SK-N-MC (cell line): ENCODE results near the gene SH2D1B.

Source experiments
- DNase-seq: peaks from one replicate; pipeline ENCODE4 v3.0.0-alpha.2; 2011; ENCODE audit warnings: low read depth, low spot score
- H3K27ac ChIP-seq: fragments of 200-600 bp; sonication (generic); 2 replicates; pipeline ENCODE4 v1.5.1; 2016; ENCODE audit warnings: mixed run types
- H3K36me3 ChIP-seq: fragments of 200-600 bp; sonication (generic); 2 replicates; pipeline ENCODE4 v1.6.1; 2017; ENCODE audit warnings: antibody characterized with exemption, low read length, mixed read lengths; ENCODE audit not compliant: insufficient read depth
- H3K4me3 ChIP-seq: fragments of 200-600 bp; sonication (generic); 2 replicates; pipeline ENCODE4 v1.5.1; 2016
- H3K9ac ChIP-seq: fragments of 200-600 bp; sonication (generic); 2 replicates; pipeline ENCODE4 v1.8.0; 2017; ENCODE audit warnings: mixed run types, mixed read lengths; ENCODE audit not compliant: insufficient read length
- H3K9me3 ChIP-seq: fragments of 200-600 bp; sonication (generic); 2 replicates; pipeline ENCODE4 v1.6.1; 2017; ENCODE audit warnings: low read depth, mild to moderate bottlenecking, antibody characterized with exemption, low read length, moderate library complexity, mixed read lengths
- EZH2 ChIP-seq: fragments of 200-600 bp; sonication (generic); IDR thresholded peaks from one replicate; pipeline ENCODE4 v1.6.1; 2017; ENCODE audit warnings: antibody characterized with exemption
- FOXP2 ChIP-seq: optimal IDR thresholded peaks from 2 replicates; pipeline ENCODE3; 2011; ENCODE audit warnings: mild to moderate bottlenecking, moderate library complexity; ENCODE audit not compliant: insufficient read depth; ENCODE audit errors: extremely low read length, control extremely low read depth
- POLR2AphosphoS5 ChIP-seq: IDR thresholded peaks from 2 replicates; pipeline ENCODE4 v1.6.1; 2012; ENCODE audit warnings: mild to moderate bottlenecking, low read depth, low read length, borderline replicate concordance

The SH2D1B gene

GRCh38 chr1:162380061-162380846 lies 31.7 kb downstream of the SH2D1B start:
- no peak for DNase-seq
- no peak for TF ChIP-seq POLR2AphosphoS5
- TF ChIP-seq FOXP2: no peak
- TF ChIP-seq EZH2: no peak
- Histone ChIP-seq H3K9ac (no peak overlapping the region), H3K27ac (no peak overlapping the region), H3K36me3 (peaks cover 11% of the 10 kb centered on the region; the same call in 1 of the 2 replicates), H3K9me3 (no peaks in the 10 kb centered on the region), H3K4me3 (no peak overlapping the region)

GRCh38 chr1:162376691-162377090 lies 35.2 kb downstream of the SH2D1B start, which contains the start of gene SPATA46:
TSS of gene SPATA46 (minus strand) at chr1:162376854. CDS start at chr1:162376790, 64 bp downstream.
- DNase-seq: no peak
- H3K4me3 ChIP-seq: no peak within 1 kb of the TSS
- H3K36me3 ChIP-seq: no peaks in the 10 kb centered on the region
- no peaks in the 10 kb centered on the region for H3K9me3 ChIP-seq
- no peak within 1 kb of the TSS for H3K9ac ChIP-seq
- TF ChIP-seq FOXP2 (no peak), POLR2AphosphoS5 (no peak), EZH2 (no peak)
- H3K27ac ChIP-seq: no peak within 1 kb of the TSS

- Histone ChIP-seq H3K27ac (no peak overlapping the region), H3K4me3 (no peak overlapping the region), H3K9me3 (no peaks in the 10 kb centered on the region), H3K36me3 (peaks cover 1% of the 10 kb centered on the region; the same call in 1 of the 2 replicates), H3K9ac (no peak overlapping the region)
- no peak for TF ChIP-seq EZH2
- TF ChIP-seq FOXP2: no peak
- no peak for TF ChIP-seq POLR2AphosphoS5
- DNase-seq: no peak
Measured at GRCh38 chr1:162375463-162375862, 36.5 kb downstream of the SH2D1B start.

- Histone ChIP-seq H3K9me3 (no peaks in the 10 kb centered on the region), H3K4me3 (no peak overlapping the region), H3K36me3 (peaks cover 3% of the 10 kb centered on the region; the same call in 1 of the 2 replicates), H3K27ac (no peak overlapping the region), H3K9ac (no peak overlapping the region)
- no peak for DNase-seq
- no peak for TF ChIP-seq FOXP2
- no peak for TF ChIP-seq POLR2AphosphoS5
- no peak for TF ChIP-seq EZH2
Measured at GRCh38 chr1:162374406-162374805, 37.5 kb downstream of the SH2D1B start.

- Histone ChIP-seq H3K9me3 (no peaks in the 10 kb centered on the region), H3K36me3 (peaks cover 3% of the 10 kb centered on the region; the same call in 1 of the 2 replicates), H3K9ac (no peak overlapping the region), H3K27ac (no peak overlapping the region), H3K4me3 (no peak overlapping the region)
- TF ChIP-seq EZH2 (no peak), POLR2AphosphoS5 (no peak), FOXP2 (no peak)
- DNase-seq: no peak
Measured at GRCh38 chr1:162373541-162374260, 38.2 kb downstream of the SH2D1B start.

- no peak overlapping the region for H3K27ac ChIP-seq
- H3K9ac ChIP-seq: no peak overlapping the region
- DNase-seq: no peak
- H3K4me3 ChIP-seq: no peak overlapping the region
- H3K9me3 ChIP-seq: no peaks in the 10 kb centered on the region
- no peak for TF ChIP-seq FOXP2
- no peak for TF ChIP-seq EZH2
- no peak for TF ChIP-seq POLR2AphosphoS5
- H3K36me3 ChIP-seq: peaks cover 3% of the 10 kb centered on the region; the same call in 1 of the 2 replicates
Measured at GRCh38 chr1:162373072-162373427, 38.9 kb downstream of the SH2D1B start.

- H3K9ac ChIP-seq: no peak overlapping the region
- no peaks in the 10 kb centered on the region for H3K9me3 ChIP-seq
- H3K36me3 ChIP-seq: peaks cover 4% of the 10 kb centered on the region; the same call in 1 of the 2 replicates
- no peak overlapping the region for H3K27ac ChIP-seq
- no peak for DNase-seq
- TF ChIP-seq POLR2AphosphoS5 (no peak), EZH2 (no peak), FOXP2 (no peak)
- H3K4me3 ChIP-seq: no peak overlapping the region
Measured at GRCh38 chr1:162372159-162373071, 39.5 kb downstream of the SH2D1B start.

- TF ChIP-seq FOXP2 (no peak), POLR2AphosphoS5 (no peak), EZH2 (no peak)
- Histone ChIP-seq H3K27ac (no peak overlapping the region), H3K9ac (no peak overlapping the region), H3K9me3 (no peaks in the 10 kb centered on the region), H3K4me3 (no peak overlapping the region), H3K36me3 (peaks cover 8% of the 10 kb centered on the region; the same call in 1 of the 2 replicates)
- DNase-seq: no peak
Measured at GRCh38 chr1:162371611-162372010, 40.3 kb downstream of the SH2D1B start.
